Erythroblast (primary cell): Measurements from ENCODE around the gene CCDC112.

Experiments
- GATA1 ChIP-seq: IDR thresholded peaks from 2 replicates; pipeline ENCODE4 v1.6.1; 2011; ENCODE audit warnings: low read depth, mild to moderate bottlenecking, control low read depth, low read length, moderate library complexity
- POLR2A ChIP-seq: IDR thresholded peaks from 2 replicates; pipeline ENCODE4 v1.6.1; 2011; ENCODE audit warnings: mild to moderate bottlenecking, low read length

DNA sequence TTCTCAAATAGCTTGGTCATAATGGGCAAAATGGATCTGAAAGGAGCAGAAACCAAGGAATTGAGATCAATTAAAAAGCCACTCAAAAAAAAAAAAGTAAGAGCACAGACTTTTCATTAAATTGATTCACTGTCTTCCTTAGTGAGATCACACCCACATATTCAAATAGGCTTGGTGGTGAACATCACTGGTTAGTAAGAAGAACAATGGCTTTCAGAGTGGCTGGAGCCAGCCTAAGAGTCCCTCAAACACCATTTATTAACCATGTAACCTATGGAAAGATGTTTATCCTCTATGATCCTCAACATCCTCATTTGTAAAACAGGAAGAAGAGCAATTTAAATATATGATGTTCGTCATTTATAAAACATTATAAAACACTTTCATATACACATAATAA lies 12.4 kb downstream of the CCDC112 start:
- TF ChIP-seq POLR2A (no peak), GATA1 (no peak)
